Fibroblast of peridontal ligament (primary cell): ENCODE results near the gene SEMA3G.
A peak's percentile ranks its signal among the peaks of the same experiment; 100 is the strongest.

Experiments used
- DNase-seq: peaks from one replicate; pipeline ENCODE4 v3.0.0-alpha.2; 2010; ENCODE audit errors: extremely low read depth

Gene SEMA3G

GRCh38 chr3:52396011-52396906 lies 48.6 kb downstream of the SEMA3G start:
- no peak for DNase-seq

GRCh38 chr3:52395503-52395865 lies 49.4 kb downstream of the SEMA3G start:
- no peak for DNase-seq

GRCh38 chr3:52394751-52395502 lies 50.0 kb downstream of the SEMA3G start:
- no peak for DNase-seq

GRCh38 chr3:52393959-52394670 lies 50.8 kb downstream of the SEMA3G start:
- DNase-seq = no peak

GRCh38 chr3:52393131-52393807 lies 51.6 kb downstream of the SEMA3G start:
- no peak for DNase-seq

- DNase-seq = no peak
These were observed 52.5 kb downstream of the SEMA3G start for GRCh38 chr3:52392216-52392930.

- DNase-seq = no peak
These were observed 53.8 kb downstream of the SEMA3G start for GRCh38 chr3:52391096-52391495.

GRCh38 chr3:52388933-52389332 lies 56.0 kb downstream of the SEMA3G start:
- no peak for DNase-seq

GRCh38 chr3:52388348-52388821 lies 56.5 kb downstream of the SEMA3G start:
- no peak for DNase-seq

GRCh38 chr3:52387481-52387880 lies 57.4 kb downstream of the SEMA3G start:
- DNase-seq = no peak

GRCh38 chr3:52385157-52385556 lies 59.7 kb downstream of the SEMA3G start:
- DNase-seq = peak; percentile 22

GRCh38 chr3:52384019-52384761 lies 60.7 kb downstream of the SEMA3G start:
- no peak for DNase-seq

GRCh38 chr3:52383446-52383845 lies 61.5 kb downstream of the SEMA3G start:
- DNase-seq = no peak
